HL-60 (cell line): ENCODE data around the gene PRLR.

Experiments
- DNase-seq, 2 experiments: peaks; one replicate each; pipeline ENCODE4 v3.0.0-alpha.2; 2010 to 2020; ENCODE audit warnings: low read depth in 1 of 2, low spot score in 1 of 2
- H3K27ac ChIP-seq: fragments of 250-450 bp; sonication (Bioruptor Pico); replicated peaks from 2 replicates; pipeline ENCODE4 v1.5.1; 2020; ENCODE audit warnings: mild to moderate bottlenecking, moderate library complexity
- H3K27me3 ChIP-seq: fragments of 250-450 bp; sonication (Bioruptor Pico); 2 replicates; pipeline ENCODE4 v1.5.1; 2021; ENCODE audit warnings: mild to moderate bottlenecking, moderate library complexity; ENCODE audit not compliant: insufficient read depth, poor library complexity, severe bottlenecking
- H3K4me3 ChIP-seq: replicated peaks from 2 replicates; pipeline ENCODE4 v1.5.1; 2011; ENCODE audit warnings: mild to moderate bottlenecking, control low read depth, low read length; ENCODE audit not compliant: insufficient read depth
- CTCF ChIP-seq: IDR thresholded peaks from one replicate; pipeline ENCODE4 v1.5.1; 2011; ENCODE audit warnings: low read length, control low read depth, inconsistent platforms; ENCODE audit not compliant: insufficient read depth
- GABPA ChIP-seq: IDR thresholded peaks from 2 replicates; pipeline ENCODE4 v1.6.1; 2012; ENCODE audit warnings: low read depth
- POLR2AphosphoS5 ChIP-seq: IDR thresholded peaks from 2 replicates; pipeline ENCODE4 v1.6.1; 2012; ENCODE audit warnings: low read depth
- REST ChIP-seq: IDR thresholded peaks from 2 replicates; pipeline ENCODE4 v1.6.1; 2012; ENCODE audit warnings: low read depth; ENCODE audit not compliant: insufficient replicate concordance
- SPI1 ChIP-seq: IDR thresholded peaks from 2 replicates; pipeline ENCODE4 v1.6.1; 2012; ENCODE audit warnings: low read depth, mild to moderate bottlenecking, borderline replicate concordance

PRLR gene

GRCh38 chr5:35059251-35059650 lies 171.0 kb downstream of the PRLR start:
- TF ChIP-seq POLR2AphosphoS5 (no peak), GABPA (no peak), SPI1 (no peak)
- Histone ChIP-seq H3K27me3 (no peaks in the 10 kb centered on the region), H3K27ac (no peak overlapping the region), H3K4me3 (no peak overlapping the region)
- no peak for DNase-seq

GRCh38 chr5:35058374-35058788 lies 171.9 kb downstream of the PRLR start:
- TF ChIP-seq REST: no peak
- TF ChIP-seq POLR2AphosphoS5: no peak
- no peak for TF ChIP-seq CTCF
- no peak for TF ChIP-seq SPI1
- no peak for TF ChIP-seq GABPA
- DNase-seq: no peak
- Histone ChIP-seq H3K27ac (no peak overlapping the region), H3K27me3 (no peaks in the 10 kb centered on the region), H3K4me3 (no peak overlapping the region)

GRCh38 chr5:35056686-35057085 lies 173.6 kb downstream of the PRLR start:
- TF ChIP-seq REST: no peak
- TF ChIP-seq SPI1: no peak
- TF ChIP-seq POLR2AphosphoS5: no peak
- no peak for TF ChIP-seq CTCF
- no peak for TF ChIP-seq GABPA
- Histone ChIP-seq H3K4me3 (no peak overlapping the region), H3K27ac (no peak overlapping the region), H3K27me3 (no peaks in the 10 kb centered on the region)
- DNase-seq: no peak

GRCh38 chr5:35052838-35053237 lies 177.4 kb downstream of the PRLR start:
- DNase-seq: no peak
- TF ChIP-seq GABPA (no peak), SPI1 (no peak)
- no peak overlapping the region for H3K4me3 ChIP-seq
- H3K27ac ChIP-seq: no peak overlapping the region
- no peaks in the 10 kb centered on the region for H3K27me3 ChIP-seq

GRCh38 chr5:35050541-35051126 lies 179.7 kb downstream of the PRLR start:
- no peak overlapping the region for H3K4me3 ChIP-seq
- no peak for TF ChIP-seq POLR2AphosphoS5
- TF ChIP-seq GABPA: no peak
- TF ChIP-seq SPI1: no peak
- TF ChIP-seq REST: no peak
- TF ChIP-seq CTCF: no peak
- no peak overlapping the region for H3K27ac ChIP-seq
- DNase-seq: no peak
- no peaks in the 10 kb centered on the region for H3K27me3 ChIP-seq
